ENCODE data around the gene EPS8.

The EPS8 gene

GRCh38 chr12:15789220-15790171 is at the start of gene EPS8:
TSS of gene EPS8 (minus strand) at chr12:15789388. CDS start at chr12:15682951, 106,437 bp downstream.
- DNase-seq (ENCODE audit: low read depth in 2 of 2): peak; percentile 64 to 79

DNA sequence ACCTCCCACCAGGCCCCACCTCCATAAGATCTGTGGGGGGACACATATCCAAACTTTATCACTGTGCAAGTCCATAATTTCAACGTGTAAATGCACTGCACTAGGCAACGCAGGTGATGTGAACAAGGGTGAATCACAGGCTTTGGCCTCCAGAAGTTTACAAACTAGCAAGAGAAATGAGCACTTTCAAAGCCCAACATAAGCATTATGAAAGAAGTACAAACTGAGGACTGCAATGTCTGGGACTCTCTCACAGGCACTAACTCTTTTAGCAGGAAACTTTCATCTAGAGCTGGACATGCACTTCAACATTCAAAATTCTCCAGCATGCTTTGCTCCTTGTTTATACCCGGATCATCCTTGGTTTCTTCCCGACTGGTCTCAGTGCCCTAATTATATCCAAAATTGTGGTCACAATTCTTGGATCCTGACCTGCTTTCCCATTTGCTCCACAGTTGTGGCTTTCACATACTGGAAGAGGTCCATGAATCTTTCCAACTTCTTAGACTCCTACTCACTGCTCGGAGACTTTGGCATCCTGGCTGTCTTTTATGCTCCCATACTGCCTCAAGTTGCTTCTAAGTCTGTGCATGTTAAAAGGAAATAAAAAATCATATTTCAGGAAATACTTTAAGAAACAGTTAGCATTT is 48.1 kb upstream of the EPS8 start:
- DNase-seq (ENCODE audit: low read depth in 2 of 2): no peak

DNA sequence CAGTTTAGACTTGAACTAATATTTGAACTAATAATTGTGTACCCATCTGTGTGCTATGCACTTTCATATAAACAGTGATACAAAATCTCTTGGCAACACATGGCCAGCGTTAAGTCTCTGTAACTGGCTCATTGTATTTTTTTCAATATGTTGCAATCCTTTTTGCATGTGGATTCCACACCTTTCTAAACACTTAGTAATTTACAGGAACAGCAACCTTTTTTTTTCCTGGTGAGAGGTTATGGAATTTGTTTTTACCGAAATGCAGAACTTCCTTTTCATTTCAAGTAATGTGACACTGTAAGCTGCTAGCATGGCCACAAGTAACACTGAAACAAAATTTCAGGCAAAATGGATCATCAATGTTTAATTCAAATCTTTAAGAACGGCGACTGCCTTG is 45.4 kb upstream of the EPS8 start:
- DNase-seq (ENCODE audit: low read depth in 2 of 2): no peak

DNA sequence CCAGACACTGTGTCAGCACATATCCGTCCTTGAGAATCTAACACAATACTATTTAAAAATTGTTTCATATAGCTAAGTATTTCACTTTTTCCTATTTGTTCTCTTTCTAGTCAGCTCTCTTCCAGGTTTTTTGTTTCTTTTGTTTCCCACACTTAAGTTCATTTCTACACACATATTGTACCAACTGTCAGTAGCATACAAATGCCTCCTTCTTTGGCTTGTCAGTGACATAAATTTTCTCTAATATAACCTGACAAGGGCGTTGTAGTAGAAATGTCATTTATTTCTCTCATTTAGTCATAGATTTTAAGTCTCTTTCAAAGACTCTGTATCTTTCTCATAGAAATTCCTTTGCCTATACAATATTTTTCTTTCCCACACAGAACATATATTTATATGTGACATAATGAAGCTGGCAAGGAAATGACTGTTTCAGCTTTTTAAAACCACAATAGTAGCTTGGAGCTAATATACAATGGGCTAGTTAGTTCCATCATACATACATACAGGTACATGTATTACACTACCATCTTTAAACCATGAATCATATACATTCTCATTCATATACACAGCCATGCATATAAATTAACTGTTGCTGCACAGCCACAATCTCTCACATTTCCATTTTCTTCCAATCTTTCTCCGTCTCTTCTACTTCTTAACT is 42.3 kb upstream of the EPS8 start:
- DNase-seq (ENCODE audit: low read depth in 2 of 2): no peak

DNA sequence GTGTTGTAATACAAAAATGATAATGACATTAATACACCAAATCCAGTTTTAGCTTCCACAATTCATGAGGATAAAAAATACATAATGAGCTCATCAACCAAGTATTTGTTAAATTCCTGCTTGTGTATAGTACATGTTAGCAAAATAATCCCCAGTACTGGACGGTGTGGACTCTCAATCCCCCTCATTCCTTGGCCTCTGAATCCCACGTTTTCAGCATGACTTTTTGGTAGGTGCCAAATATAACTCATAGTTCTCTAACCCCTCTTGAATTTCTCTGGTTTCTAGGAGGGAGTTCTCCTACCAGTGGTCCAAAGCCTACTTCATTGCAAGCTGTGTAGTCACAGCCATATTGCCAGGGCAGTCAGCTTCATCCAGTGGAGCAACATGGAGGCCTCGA is 41.4 kb upstream of the EPS8 start:
- DNase-seq (ENCODE audit: low read depth in 2 of 2): no peak

DNA sequence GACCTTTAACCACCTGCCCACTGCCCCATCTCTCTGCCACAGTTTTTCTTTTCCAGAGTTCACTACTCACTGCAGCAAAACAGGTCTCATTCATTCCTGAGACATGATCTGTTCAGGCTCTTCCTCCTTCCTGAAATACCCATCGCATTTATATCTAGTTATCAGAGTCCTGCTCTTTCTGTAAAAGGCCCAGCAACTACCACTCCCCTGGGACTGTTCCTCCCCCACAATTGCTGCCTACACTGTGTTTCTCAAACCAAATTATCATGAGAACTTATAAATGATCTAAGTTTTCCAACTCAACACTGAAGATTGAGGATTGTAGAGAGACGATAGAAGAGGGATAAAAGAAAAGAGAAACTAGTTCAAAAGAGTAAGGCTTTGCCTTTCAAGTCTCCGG is 40.8 kb upstream of the EPS8 start:
- DNase-seq (ENCODE audit: low read depth in 2 of 2): no peak

DNA sequence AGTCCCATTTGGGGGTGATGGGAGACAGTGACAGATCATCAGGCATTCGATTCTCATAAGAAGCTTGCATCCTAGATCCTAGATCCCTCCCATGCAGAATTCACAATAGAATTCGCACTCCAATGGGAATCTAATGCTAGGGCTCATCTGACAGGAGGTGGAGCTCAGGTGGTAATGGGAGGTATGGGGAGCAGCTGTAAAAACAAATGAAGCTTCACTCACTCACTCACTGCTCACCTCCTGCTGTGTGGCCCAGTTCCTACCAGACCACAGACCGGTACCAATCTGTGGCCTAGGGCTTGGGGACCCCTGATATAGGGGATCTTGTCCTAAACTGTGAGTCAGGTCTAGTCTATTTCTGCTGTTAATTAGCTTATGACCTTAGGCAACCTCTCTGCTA is 40.1 kb upstream of the EPS8 start:
- DNase-seq (ENCODE audit: low read depth in 2 of 2): no peak

DNA sequence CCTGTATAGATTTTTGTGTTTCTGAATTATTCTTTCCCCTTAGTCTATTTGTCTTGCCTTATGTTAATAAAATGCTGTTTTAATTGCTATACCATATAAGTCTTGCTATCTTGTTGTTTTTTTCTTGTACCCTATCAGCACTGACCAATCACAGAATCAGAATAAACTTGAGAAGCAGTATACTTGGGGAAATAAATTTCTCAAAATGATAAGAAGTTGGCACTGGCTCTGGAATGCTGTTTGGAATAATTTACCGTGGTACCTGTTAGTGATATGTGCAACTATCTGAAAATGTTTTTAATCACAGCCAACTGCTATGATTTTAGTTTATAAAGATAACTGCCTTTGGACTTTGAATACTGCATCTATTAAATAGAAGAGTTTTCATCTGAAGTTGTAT is 37.9 kb upstream of the EPS8 start:
- no peak for DNase-seq (ENCODE audit: low read depth in 2 of 2)

DNA sequence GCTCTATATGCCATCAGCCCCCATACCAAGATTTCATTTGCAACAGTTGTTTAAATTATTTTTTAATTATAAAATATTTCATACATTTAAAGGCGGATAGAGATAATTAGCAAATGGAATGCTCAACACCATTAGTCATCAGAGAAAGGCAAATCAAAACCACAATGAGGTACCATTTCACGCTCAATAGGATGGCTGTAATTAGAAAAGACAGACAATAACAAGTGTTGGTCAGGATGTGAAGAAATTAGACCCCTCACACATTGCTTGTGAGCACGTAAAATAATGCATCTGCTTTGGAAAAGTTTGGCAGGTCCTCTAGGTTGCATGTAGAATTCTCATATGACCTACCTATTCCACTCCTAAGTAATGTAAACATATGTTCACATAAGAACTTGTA is 35.3 kb upstream of the EPS8 start:
- no peak for DNase-seq (ENCODE audit: low read depth in 2 of 2)

GRCh38 chr12:15823360-15824128 is 34.4 kb upstream of the EPS8 start:
- no peak for DNase-seq (ENCODE audit: low read depth in 2 of 2)

- DNase-seq (ENCODE audit: low read depth in 2 of 2): no peak
These were observed 30.7 kb upstream of the EPS8 start for GRCh38 chr12:15819644-15820437.

GRCh38 chr12:15818418-15818817 is 29.2 kb upstream of the EPS8 start:
- no peak for DNase-seq (ENCODE audit: low read depth in 2 of 2)

- no peak for DNase-seq (ENCODE audit: low read depth in 2 of 2)
These were observed 26.5 kb upstream of the EPS8 start for GRCh38 chr12:15815730-15816129.

- no peak for DNase-seq (ENCODE audit: low read depth in 2 of 2)
These were observed 22.3 kb upstream of the EPS8 start for GRCh38 chr12:15811214-15812127.

- no peak for DNase-seq (ENCODE audit: low read depth in 2 of 2)
These were observed 19.5 kb upstream of the EPS8 start for GRCh38 chr12:15808652-15809051.

- DNase-seq (ENCODE audit: low read depth in 2 of 2): no peak
These were observed 19.1 kb upstream of the EPS8 start for GRCh38 chr12:15808250-15808649.

- no peak for DNase-seq (ENCODE audit: low read depth in 2 of 2)
These were observed 17.6 kb upstream of the EPS8 start for GRCh38 chr12:15806826-15807225.

DNA sequence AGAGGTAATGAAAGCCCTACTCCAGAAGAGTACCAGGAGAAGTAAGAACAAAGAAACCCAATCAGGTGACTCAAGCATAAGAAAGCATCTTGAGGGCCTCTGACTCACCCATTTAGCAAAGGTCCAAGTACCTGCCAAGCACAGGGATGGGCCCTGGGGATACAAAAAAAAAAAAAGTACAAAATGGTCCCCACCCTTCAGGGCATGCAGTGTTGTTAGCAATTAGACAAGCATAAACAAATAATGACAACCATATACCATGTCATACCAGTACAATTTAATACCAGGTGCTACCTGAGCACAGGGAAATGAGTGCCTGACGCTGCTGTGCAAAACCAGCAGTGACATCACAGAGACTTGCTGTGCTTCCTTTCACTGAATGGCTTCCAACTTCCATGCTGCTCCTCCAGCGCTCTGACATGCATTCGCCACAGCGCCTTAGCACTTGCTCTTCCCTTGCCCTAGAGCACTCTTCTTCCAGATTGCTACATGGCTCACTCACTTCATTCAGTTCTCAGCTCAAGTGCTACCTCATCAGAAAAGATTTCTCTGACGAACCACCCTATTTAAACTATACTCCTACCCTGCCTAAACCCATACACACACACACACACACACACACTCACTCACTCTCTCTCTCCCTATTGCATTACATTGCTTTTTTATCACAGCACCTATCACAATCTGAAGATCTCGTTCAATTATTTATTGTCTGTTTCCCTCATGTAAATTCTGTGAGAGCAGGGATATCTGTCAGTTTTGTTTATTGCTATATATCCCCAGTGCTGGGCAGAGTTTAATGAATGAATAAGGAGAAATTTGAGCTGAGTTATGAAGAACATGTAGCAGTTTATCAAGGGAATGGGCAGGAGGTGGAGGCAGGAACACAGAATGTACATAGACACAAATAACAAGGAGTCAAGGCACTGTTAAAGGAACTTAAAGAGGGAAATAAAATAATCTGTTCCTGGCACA is 12.9 kb upstream of the EPS8 start:
- no peak for DNase-seq (ENCODE audit: low read depth in 2 of 2)

GRCh38 chr12:15800278-15800677 is 11.1 kb upstream of the EPS8 start:
- no peak for DNase-seq (ENCODE audit: low read depth in 2 of 2)
